ENCODE results near the gene PTH2R. TPM values are rescaled to one million over a fixed set of nuclear protein-coding genes. Genes with fewer than 3 reads are reported as not detected.

PTH2R gene
- total and polyA plus RNA-seq, 2 donors (not counting 3 experiments of a cell fraction or from before 2014, with no cell fraction given): not detected

GRCh38 chr2:208488686-208489564 lies 82.3 kb downstream of the PTH2R start:
- Histone ChIP-seq H3K9me3 (replicated peaks; ENCODE audit: control insufficient read depth, insufficient read depth, low read length) (no peaks in the 10 kb centered on the region), H2AFZ (ENCODE audit: low read depth, low read length) (no peak overlapping the region), H4K20me1 (replicated peaks; ENCODE audit: control insufficient read depth, extremely low read depth, insufficient read depth, low read length) (no peaks in the 10 kb centered on the region), H3K27me3 (ENCODE audit: control insufficient read depth in 2 of 2, insufficient read depth in 2 of 2, low read length in 2 of 2) (no peaks in the 10 kb centered on the region), H3K9ac (replicated peaks; ENCODE audit: extremely low read depth, insufficient read depth, low read length) (no peak overlapping the region), H3K9me1 (replicated peaks; ENCODE audit: control insufficient read depth, extremely low read depth, insufficient read depth, low read length) (no peaks in the 10 kb centered on the region), H3K36me3 (ENCODE audit: control insufficient read depth in 2 of 2, extremely low read depth in 1 of 2, insufficient read depth in 2 of 2, low read length in 2 of 2) (no peaks in the 10 kb centered on the region), H3K79me2 (ENCODE audit: control insufficient read depth, insufficient read depth, low read length) (no peaks in the 10 kb centered on the region), H3K4me2 (ENCODE audit: insufficient read depth, low read length) (no peak overlapping the region), H3K27ac (ENCODE audit: insufficient read depth, low read depth, low read length) (no peak overlapping the region), H3K4me1 (ENCODE audit: control insufficient read depth, extremely low read depth, insufficient read depth, low read length) (no peaks in the 10 kb centered on the region), H3K4me3 (replicated peaks in 1 of 3; ENCODE audit: insufficient read depth in 1 of 3, low read depth in 1 of 3, low read length in 3 of 3) (no peak overlapping the region)
- TF ChIP-seq CTCF (IDR thresholded peaks at IDR 0.05; ENCODE audit: extremely low read depth in 1 of 2, insufficient read depth in 1 of 2, low read depth in 1 of 2, low read length in 2 of 2): no peak
- no peak for TF ChIP-seq MYC (IDR thresholded peaks at IDR 0.05; ENCODE audit: low read depth, low read length)
- no peak for TF ChIP-seq POLR2AphosphoS5 (IDR thresholded peaks at IDR 0.05; ENCODE audit: insufficient read depth, low read depth, low read length)
- no peak for TF ChIP-seq EZH2 (IDR thresholded peaks at IDR 0.05; ENCODE audit: borderline replicate concordance, low read depth, low read length, severe bottlenecking)
- TF ChIP-seq FOS (IDR thresholded peaks at IDR 0.05; ENCODE audit: borderline replicate concordance, insufficient read depth, low read length): no peak
- TF ChIP-seq MAX (IDR thresholded peaks at IDR 0.05; ENCODE audit: insufficient read depth, insufficient read length): no peak
- no peak for TF ChIP-seq GATA2 (IDR thresholded peaks at IDR 0.05; ENCODE audit: insufficient read depth, insufficient read length, low read depth, low read length)
- no peak for TF ChIP-seq JUN (IDR thresholded peaks at IDR 0.05; ENCODE audit: borderline replicate concordance, insufficient read depth, insufficient read length, low read depth)
- no peak for TF ChIP-seq POLR2A (IDR thresholded peaks at IDR 0.05; ENCODE audit: low read depth, low read length)
- FAIRE-seq (no peak), DNase-seq (ENCODE audit: low read depth, low spot score) (no peak)
- CTCF ChIA-PET: no interaction called here
- POLR2A ChIA-PET: no interaction called here
- dilution Hi-C loops (cut with MboI; ENCODE audit: extremely low pct_ligation_motif_present, low sequenced_read_pairs): no loop called here
- intact Hi-C loops (cut with micrococcal nuclease): no loop called here
- BruUV-seq (replicated peaks): no TSS peak
